AG04450 (cell line): ENCODE data around the gene TNFRSF14. TPM values are rescaled to one million over a fixed set of nuclear protein-coding genes. Genes with fewer than 3 reads are reported as not detected.

Experiments used
- CTCF ChIA-PET: fragments of 300-600, 350-600 bp; formaldehyde crosslinking; extraction: SDS; loops from one replicate; lab custom pipeline; 2022; ENCODE audit warnings: antibody characterized with exemption, inconsistent platforms; lab: Charles Lee
- POLR2A ChIA-PET: fragments of 350-600 bp; formaldehyde crosslinking; extraction: SDS; loops from one replicate; lab custom pipeline; 2021; ENCODE audit warnings: antibody characterized with exemption, inconsistent platforms; lab: Yijun Ruan, JAX
- DNase-seq: peaks from one replicate; pipeline ENCODE4 v3.0.0-alpha.2; 2011; ENCODE audit warnings: low read depth, low spot score
- H3K27ac ChIP-seq: one replicate; pipeline ENCODE4 v1.5.1; 2012; ENCODE audit warnings: low read depth, low read length, control low read depth
- H3K27me3 ChIP-seq: one replicate; pipeline ENCODE4 v1.6.0; 2012; ENCODE audit warnings: low read length; ENCODE audit not compliant: control insufficient read depth, insufficient read depth
- H3K4me3 ChIP-seq: 2 replicates; pipeline ENCODE4 v1.5.1; 2011; ENCODE audit warnings: mild to moderate bottlenecking, low read depth, low read length, control low read depth
- H3K9me3 ChIP-seq: 2 replicates; pipeline ENCODE4 v1.5.1; 2012; ENCODE audit warnings: low read length; ENCODE audit not compliant: control insufficient read depth, insufficient read depth
- CTCF ChIP-seq: IDR thresholded peaks from 2 replicates; pipeline ENCODE4 v1.5.1; 2011; ENCODE audit warnings: low read depth, low read length, control low read depth, inconsistent platforms
- polyA plus RNA-seq: library from polyadenylated mRNA; depleted of rRNA; stranded (reverse); fragments of >200 nt; gene quantifications from 2 replicates; pipeline ENCODE4 v1.2.3, GENCODE V29; 2011

Gene TNFRSF14
- polyA plus RNA-seq, 1 experiment: 5.4 TPM

DNA sequence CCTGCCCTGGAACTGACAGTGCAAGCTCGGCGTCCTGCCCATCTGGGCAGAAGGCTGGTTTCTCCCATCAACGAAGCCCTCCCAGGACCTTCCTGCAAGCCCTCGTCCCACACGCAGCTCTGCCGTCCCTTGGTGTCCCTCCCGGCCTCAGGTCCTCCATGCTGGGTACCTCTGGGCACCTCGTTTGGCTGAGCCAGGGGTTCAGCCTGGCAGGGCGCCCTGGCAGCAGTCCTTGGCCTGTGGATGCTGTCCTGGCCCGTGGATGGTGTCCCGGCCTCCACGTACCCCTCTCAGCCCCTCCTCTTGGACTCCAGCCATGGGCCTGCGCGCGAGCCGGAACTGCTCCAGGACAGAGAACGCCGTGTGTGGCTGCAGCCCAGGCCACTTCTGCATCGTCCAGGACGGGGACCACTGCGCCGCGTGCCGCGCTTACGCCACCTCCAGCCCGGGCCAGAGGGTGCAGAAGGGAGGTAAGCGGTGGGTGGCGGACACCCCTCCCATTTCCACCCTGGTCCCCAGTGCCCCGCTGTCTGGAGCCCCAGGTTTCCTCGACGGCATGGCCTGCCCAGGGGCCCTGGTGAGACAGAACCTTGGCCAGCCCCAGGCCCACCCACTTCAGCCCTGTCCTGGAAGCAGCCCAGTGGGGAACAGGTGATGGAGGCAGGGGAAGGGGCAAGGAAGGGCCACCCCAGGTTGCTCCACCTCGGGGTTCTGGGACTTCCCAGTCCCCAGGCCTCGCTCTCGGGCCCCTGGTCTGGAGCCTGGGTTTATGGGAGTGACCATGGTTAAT, 3.5 kb downstream of the TNFRSF14 start:
- H3K27me3 ChIP-seq: peaks cover 8% of the 10 kb centered on the region
- H3K27ac ChIP-seq: no peak overlapping the region
- H3K9me3 ChIP-seq: no peaks in the 10 kb centered on the region; the same call in 1 of the 2 replicates
- DNase-seq: no peak
- CTCF ChIA-PET: no interaction called here
- no peak overlapping the region for H3K4me3 ChIP-seq
- POLR2A ChIA-PET: no interaction called here
- no peak for TF ChIP-seq CTCF

DNA sequence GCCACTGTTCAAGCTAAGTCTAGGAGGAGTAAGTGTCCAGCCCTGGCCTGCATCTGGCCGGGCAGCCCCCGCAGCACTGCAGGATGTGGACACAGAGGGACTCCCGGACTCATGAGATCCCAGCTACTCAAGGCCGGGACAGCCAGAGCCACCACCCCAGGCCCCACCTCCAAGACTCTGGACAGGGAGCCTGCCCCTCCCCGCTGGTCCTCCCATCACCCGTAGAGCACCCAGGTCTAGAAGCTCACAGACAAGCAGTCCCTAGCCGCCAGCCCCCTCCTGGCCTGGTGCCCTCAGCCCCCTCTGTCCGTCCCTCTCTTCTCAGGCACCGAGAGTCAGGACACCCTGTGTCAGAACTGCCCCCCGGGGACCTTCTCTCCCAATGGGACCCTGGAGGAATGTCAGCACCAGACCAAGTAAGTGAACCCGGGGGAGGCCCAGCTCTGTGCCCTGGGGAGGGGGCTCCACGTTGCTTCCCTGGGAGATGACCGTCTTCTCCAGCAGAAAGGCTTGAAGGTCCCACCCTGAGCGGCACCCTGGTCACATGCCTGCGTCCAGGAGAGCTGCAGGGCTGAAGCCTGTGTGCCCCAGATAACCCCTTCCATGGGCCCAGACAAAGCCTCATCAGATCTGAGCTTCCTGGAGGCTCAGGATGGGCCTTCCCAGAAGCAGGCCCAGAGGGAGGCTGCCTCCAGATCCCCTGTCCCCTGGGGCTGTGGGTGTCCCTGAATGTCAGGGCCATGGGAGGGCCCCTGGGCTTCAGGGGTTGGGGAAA, 4.3 kb downstream of the TNFRSF14 start:
- Histone ChIP-seq H3K27me3 (peaks cover 15% of the 10 kb centered on the region), H3K9me3 (no peaks in the 10 kb centered on the region; the same call in 1 of the 2 replicates), H3K4me3 (no peak overlapping the region), H3K27ac (no peak overlapping the region)
- ChIA-PET CTCF (no interaction called here), POLR2A (no interaction called here)
- DNase-seq: no peak
- TF ChIP-seq CTCF: no peak

- ChIA-PET CTCF (no interaction called here), POLR2A (no interaction called here)
- no peak for DNase-seq
- Histone ChIP-seq H3K27ac (no peak overlapping the region), H3K27me3 (peaks cover 23% of the 10 kb centered on the region), H3K4me3 (no peak overlapping the region), H3K9me3 (no peaks in the 10 kb centered on the region; the same call in 1 of the 2 replicates)
- no peak for TF ChIP-seq CTCF
Observed at GRCh38 chr1:2561446-2561845, 5.3 kb downstream of the TNFRSF14 start.

- no peak overlapping the region for H3K27ac ChIP-seq
- no peak for DNase-seq
- TF ChIP-seq CTCF: no peak
- ChIA-PET POLR2A (no interaction called here), CTCF (no interaction called here)
- peaks cover 23% of the 10 kb centered on the region for H3K27me3 ChIP-seq
- H3K9me3 ChIP-seq: no peaks in the 10 kb centered on the region; the same call in 1 of the 2 replicates
- no peak overlapping the region for H3K4me3 ChIP-seq
Observed at GRCh38 chr1:2561898-2562895, 6.0 kb downstream of the TNFRSF14 start.
